HepG2 (cell line): Measurements from ENCODE around the gene GPS2. TPM values are rescaled to one million over a fixed set of nuclear protein-coding genes. Genes with fewer than 3 reads are reported as not detected.
A peak's percentile ranks its signal among the peaks of the same experiment; 100 is the strongest.

Experiments used
- CC2D1A ChIP-seq: sonication (generic); formaldehyde crosslinking; IDR thresholded peaks from 2 replicates; pipeline ENCODE4 v1.8.1; 2023; ENCODE audit warnings: mild to moderate bottlenecking, missing genetic modification reagents
- GLMP ChIP-seq: sonication (generic); formaldehyde crosslinking; IDR thresholded peaks from 2 replicates; pipeline ENCODE4 v1.9.0; 2021; ENCODE audit warnings: missing genetic modification reagents, mild to moderate bottlenecking, borderline replicate concordance
- HNF1A ChIP-seq, 2 experiments: sonication (generic) in 1 of 2; formaldehyde crosslinking in 1 of 2; IDR thresholded peaks; 2 replicates each; pipeline versions ENCODE4 v1.4.0 to v1.6.1; 2016 to 2020; ENCODE audit warnings: borderline replicate concordance in 1 of 2, low read depth in 1 of 2, mild to moderate bottlenecking in 1 of 2, missing genetic modification reagents in 1 of 2
- IKZF1 ChIP-seq: fragments of 450-650 bp; IDR thresholded peaks from 2 replicates; pipeline ENCODE4 v1.7.1; 2016
- KLF12 ChIP-seq: sonication (generic); formaldehyde crosslinking; IDR thresholded peaks from 2 replicates; pipeline ENCODE4 v1.4.0; 2020; ENCODE audit warnings: missing genetic modification reagents, borderline replicate concordance
- MLXIP ChIP-seq: sonication (generic); formaldehyde crosslinking; IDR thresholded peaks from 2 replicates; pipeline ENCODE4 v1.9.0; 2021; ENCODE audit warnings: missing genetic modification reagents, borderline replicate concordance
- PHF5A ChIP-seq: IDR thresholded peaks from one replicate; pipeline ENCODE4 v1.6.1; 2018; ENCODE audit warnings: low read depth, missing genetic modification reagents; ENCODE audit not compliant: unreplicated experiment
- POLR2A ChIP-seq, 2 experiments: IDR thresholded peaks; 2 replicates each; pipeline ENCODE4 v1.6.1; 2011; ENCODE audit warnings: low read depth in 2 of 2, low read length in 2 of 2, mild to moderate bottlenecking in 1 of 2, moderate library complexity in 1 of 2; ENCODE audit not compliant: insufficient read depth in 1 of 2
- PRMT3 ChIP-seq: sonication (generic); formaldehyde crosslinking; IDR thresholded peaks from 2 replicates; pipeline ENCODE4 v1.8.1; 2022; ENCODE audit warnings: low read depth, mild to moderate bottlenecking, moderate library complexity, missing genetic modification reagents, borderline replicate concordance
- TBL1XR1 ChIP-seq: fragments of 150-350 bp; IDR thresholded peaks from 2 replicates; pipeline ENCODE4 v1.6.1; 2014; ENCODE audit warnings: borderline replicate concordance, low read length; ENCODE audit not compliant: partially characterized antibody
- YY1 ChIP-seq: IDR thresholded peaks from 2 replicates; pipeline ENCODE4 v1.6.1; 2011; ENCODE audit warnings: low read length, low read depth, moderate library complexity, mild to moderate bottlenecking; ENCODE audit not compliant: insufficient read depth, insufficient replicate concordance
- ZFP36L2 ChIP-seq: sonication (generic); formaldehyde crosslinking; IDR thresholded peaks from 2 replicates; pipeline ENCODE4 v1.4.0; 2020; ENCODE audit warnings: missing genetic modification reagents
- ZGPAT ChIP-seq: IDR thresholded peaks from 2 replicates; pipeline ENCODE4 v1.6.1; 2016; ENCODE audit warnings: mild to moderate bottlenecking
- ZNF143 ChIP-seq: sonication (generic); formaldehyde crosslinking; IDR thresholded peaks from 2 replicates; pipeline ENCODE4 v1.4.0; 2020; ENCODE audit warnings: missing genetic modification reagents
- ZNF260 ChIP-seq: sonication (generic); formaldehyde crosslinking; IDR thresholded peaks from 2 replicates; pipeline ENCODE4 v1.4.0; 2020; ENCODE audit warnings: missing genetic modification reagents, low read depth, mild to moderate bottlenecking, borderline replicate concordance
- ZNF3 ChIP-seq: IDR thresholded peaks from 2 replicates; pipeline ENCODE4 v1.7.0; 2017; ENCODE audit warnings: inconsistent platforms
- ZNF564 ChIP-seq: sonication (generic); formaldehyde crosslinking; IDR thresholded peaks from 2 replicates; pipeline ENCODE4 v1.8.1; 2023; ENCODE audit warnings: mild to moderate bottlenecking, missing genetic modification reagents
- ZNF761 ChIP-seq: sonication (generic); formaldehyde crosslinking; conservative IDR thresholded peaks from 2 replicates; pipeline ENCODE4 v1.4.0; 2020; ENCODE audit warnings: mild to moderate bottlenecking, missing genetic modification reagents
- ZNF784 ChIP-seq: sonication (generic); formaldehyde crosslinking; IDR thresholded peaks from 2 replicates; pipeline ENCODE4 v1.5.1; 2020; ENCODE audit warnings: missing genetic modification reagents, mild to moderate bottlenecking, borderline replicate concordance
- polyA plus RNA-seq, 8 experiments: library from polyadenylated mRNA; depleted of rRNA in 3 of 8; stranded (reverse) in 7 of 8; unstranded in 1 of 8; fragments of >200 nt; fragmentation: Illumina TruSeq in 4 of 8; extraction: Trizol in 4 of 8; gene quantifications; 2 replicates each; pipeline versions ENCODE4 v1.2.1 to v1.2.3, GENCODE V29; 2011 to 2016; ENCODE audit warnings: low read depth in 4 of 8, missing spikeins in 1 of 8, mixed read lengths in 1 of 8; ENCODE audit not compliant: insufficient read depth in 1 of 8
- total RNA-seq, 5 experiments: library from RNA; depleted of rRNA; stranded (reverse); fragments of >200 nt; fragmentation: Illumina TruSeq; extraction: Trizol; gene quantifications; 2 replicates each; pipeline ENCODE4 v1.2.3, GENCODE V29; 2016; ENCODE audit warnings: low read depth in 1 of 5

Gene GPS2
- total and polyA plus RNA-seq, 2 of the 13 experiments (the other 11 are each of a cell fraction or from before 2014, with no cell fraction given), result 58.0 to 59.4 TPM

GRCh38 chr17:7296189-7296861 lies 18.8 kb downstream of the GPS2 start (continued):
- no peak for TF ChIP-seq TBL1XR1
- no peak for TF ChIP-seq CC2D1A
- no peak for TF ChIP-seq ZFP36L2 (CRISPR knock-in tag)
- no peak for TF ChIP-seq ZNF3
- TF ChIP-seq PRMT3 (CRISPR knock-in tag), result no peak; the same call in 1 of the 2 replicates
- TF ChIP-seq ZNF761 (CRISPR knock-in tag), result no peak
- no peak for TF ChIP-seq GLMP (CRISPR knock-in tag)
- peak; percentile 67 for TF ChIP-seq YY1
- TF ChIP-seq ZNF260 (CRISPR knock-in tag), result no peak
- TF ChIP-seq ZNF784 (CRISPR knock-in tag), result no peak
- TF ChIP-seq KLF12 (CRISPR knock-in tag), result 0 out of 2 replicates have a peak, but pooled peaks have one; percentile 41
- no peak for TF ChIP-seq PHF5A (CRISPR knock-in tag)
- TF ChIP-seq ZNF564 (CRISPR knock-in tag), result peak; percentile 70; the same call in 1 of the 2 replicates
- TF ChIP-seq IKZF1, result no peak
- TF ChIP-seq ZNF143, result no peak
- no peak for TF ChIP-seq POLR2A (IDR thresholded peaks at IDR 0.05; ENCODE audit: insufficient read depth in 1 of 2, low read depth in 2 of 2, low read length in 2 of 2)
- TF ChIP-seq HNF1A (IDR thresholded peaks at IDR 0.05; ENCODE audit: low read depth), result no peak
- peak; percentile 55; the same call in 1 of the 2 replicates for TF ChIP-seq HNF1A (CRISPR knock-in tag; IDR thresholded peaks at IDR 0.05; ENCODE audit: borderline replicate concordance)
- TF ChIP-seq MLXIP (CRISPR knock-in tag), result no peak
- peak; percentile 79 for TF ChIP-seq ZGPAT (CRISPR knock-in tag)
